CD4-positive, CD25-positive, alpha-beta regulatory T cell (primary cell): ENCODE measurements around the gene BUD31. TPM values are rescaled to one million over a fixed set of nuclear protein-coding genes. Genes with fewer than 3 reads are reported as not detected.
"Not testable (repeated sequence)": the region's sequence is repeated elsewhere in the genome, so short reads cannot be mapped to it uniquely, and the experiment has no call there.

Source experiments
- ATAC-seq, 2 donors: fragments of 150-1000 bp; cut with Tn5 transposase; one replicate each; pipeline ENCODE4 v1.10.0; 2021; ENCODE audit warnings: low read depth in 2 of 2, moderate number of reproducible peaks in 2 of 2, moderate library complexity in 1 of 2
- DNase-seq, 3 donors: peaks; one replicate each; pipeline versions ENCODE4 v3.0.0 to v3.0.0-alpha.2; 2012 to 2022; ENCODE audit warnings: mixed read lengths in 1 of 3
- H3K27ac ChIP-seq: one replicate; pipeline ENCODE4 v1.7.0; 2013; ENCODE audit warnings: mild to moderate bottlenecking, low read length; ENCODE audit not compliant: insufficient read depth, poor library complexity, severe bottlenecking
- H3K27me3 ChIP-seq: one replicate; pipeline ENCODE4 v1.7.0; 2013; ENCODE audit warnings: low read length; ENCODE audit not compliant: control insufficient read depth, insufficient read depth
- H3K36me3 ChIP-seq: one replicate; pipeline ENCODE4 v1.7.0; 2013; ENCODE audit warnings: mild to moderate bottlenecking, low read length, moderate library complexity; ENCODE audit not compliant: control insufficient read depth, insufficient read depth
- H3K4me1 ChIP-seq: 2 replicates; pipeline ENCODE4 v1.7.0; 2013; ENCODE audit warnings: mild to moderate bottlenecking, low read length; ENCODE audit not compliant: insufficient read depth, control insufficient read depth, poor library complexity, severe bottlenecking
- H3K4me3 ChIP-seq: one replicate; pipeline ENCODE4 v1.7.0; 2013; ENCODE audit warnings: low read depth, mild to moderate bottlenecking, low read length, moderate library complexity
- H3K9me3 ChIP-seq, 2 experiments: 1 replicate in 1 of 2; 2 replicates in 1 of 2; pipeline ENCODE4 v1.7.0; 2013; ENCODE audit warnings: low read length in 2 of 2, mild to moderate bottlenecking in 1 of 2, moderate library complexity in 1 of 2; ENCODE audit not compliant: control insufficient read depth in 2 of 2
- H3K27ac Mint-ChIP-seq, 3 donors: one replicate each; pipeline ENCODE4 v1.8.0; 2020 to 2022; ENCODE audit warnings: mild to moderate bottlenecking in 3 of 3, mixed read lengths in 3 of 3, moderate library complexity in 2 of 3
- H3K27me3 Mint-ChIP-seq: one replicate; pipeline ENCODE4 v1.8.0; 2022; ENCODE audit warnings: mild to moderate bottlenecking, mixed read lengths
- H3K36me3 Mint-ChIP-seq: one replicate; pipeline ENCODE4 v1.8.0; 2020; ENCODE audit warnings: mixed read lengths
- H3K4me1 Mint-ChIP-seq, 4 donors: one replicate each; pipeline ENCODE4 v1.8.0; 2020 to 2022; ENCODE audit warnings: mixed read lengths in 4 of 4, mild to moderate bottlenecking in 1 of 4
- H3K4me3 Mint-ChIP-seq, 4 donors: one replicate each; pipeline ENCODE4 v1.8.0; 2020 to 2022; ENCODE audit warnings: mild to moderate bottlenecking in 4 of 4, mixed read lengths in 4 of 4, moderate library complexity in 3 of 4
- H3K9me3 Mint-ChIP-seq, 7 donors: one replicate each; pipeline ENCODE4 v1.8.0; 2020 to 2022; ENCODE audit warnings: mixed read lengths in 7 of 7, mild to moderate bottlenecking in 3 of 7, moderate library complexity in 2 of 7
- polyA plus RNA-seq, 4 donors: library from polyadenylated mRNA; unstranded; fragments of 300-500 nt; fragmentation: Illumina TruSeq; gene quantifications; one replicate each; pipeline ENCODE4 v1.2.3, GENCODE V29; 2021
- total RNA-seq: library from RNA; stranded (reverse); gene quantifications from one replicate; pipeline ENCODE4 v1.2.3, GENCODE V29; 2022

The BUD31 gene
- total and polyA plus RNA-seq, 5 donors from 2014 or later: 130 to 251 (median 199) TPM

DNA sequence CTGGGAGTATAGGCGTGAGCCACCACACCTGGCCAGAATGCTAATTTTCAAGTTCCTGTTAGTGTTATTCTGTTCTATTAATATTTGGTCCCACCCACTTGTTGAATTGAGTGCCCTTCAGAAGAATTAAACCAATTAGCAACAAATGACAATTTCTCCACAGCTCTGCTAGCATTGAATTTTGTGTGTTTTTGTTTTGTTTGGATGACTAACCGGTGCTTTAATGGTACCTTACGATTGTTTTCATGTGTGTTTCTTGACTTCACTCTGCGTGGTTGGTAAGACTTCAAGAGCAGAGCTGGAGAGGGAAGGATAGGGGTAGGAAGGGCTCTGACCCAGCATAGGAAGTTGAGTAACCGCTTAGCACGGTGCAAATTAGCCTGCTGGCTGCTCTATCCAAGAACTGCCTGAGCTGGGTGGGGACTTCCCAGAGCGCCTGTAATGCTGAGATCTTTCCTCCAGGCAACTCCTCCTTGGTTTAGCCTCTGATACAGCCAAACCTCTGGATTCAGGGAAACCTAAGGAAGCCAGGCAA lies 29.7 kb upstream of the BUD31 start:
- no peak for ATAC-seq
- Mint-ChIP-seq H3K9me3 (no peaks in the 10 kb centered on the region), H3K27ac (peak overlapping the region; percentile 92 to 96 (median 94)), H3K4me3 (peak overlapping the region; percentile 81 to 92 (median 90)), H3K27me3 (peaks cover 4% of the 10 kb centered on the region), H3K4me1 (peaks cover 0 to 67% (median 40%) of the 10 kb centered on the region in 4 donors), H3K36me3 (peaks cover 12% of the 10 kb centered on the region)
- DNase-seq: peak; percentile 39 to 60 (median 59)
- Histone ChIP-seq H3K27me3 (no peaks in the 10 kb centered on the region), H3K4me3 (peak overlapping the region; percentile 43), H3K27ac (peak overlapping the region; percentile 99), H3K36me3 (peaks cover 12% of the 10 kb centered on the region), H3K4me1 (peaks cover 80% of the 10 kb centered on the region), H3K9me3 (no peaks in the 10 kb centered on the region)

DNA sequence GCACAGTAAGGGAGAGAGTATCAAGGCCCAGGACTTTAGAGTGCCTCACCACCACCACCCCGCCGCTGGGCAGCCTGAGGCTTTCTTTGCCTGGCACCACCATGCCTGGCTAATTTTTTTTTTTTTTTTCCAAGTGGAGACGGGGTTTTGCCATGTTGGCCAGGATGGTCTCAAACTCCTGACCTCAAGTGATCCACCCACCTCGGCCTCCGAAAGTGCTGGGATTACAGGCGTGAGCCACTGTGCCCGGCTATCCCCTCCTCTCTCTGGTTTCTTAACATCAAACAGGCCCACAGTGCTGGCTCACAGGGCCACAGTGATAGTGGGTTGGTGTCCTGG lies 29.1 kb upstream of the BUD31 start:
- H3K9me3 ChIP-seq, H3K27me3 ChIP-seq, ATAC-seq, DNase-seq, H3K9me3 Mint-ChIP-seq, H3K27me3 Mint-ChIP-seq: not testable (repeated sequence)
- Histone ChIP-seq H3K4me3 (peak overlapping the region; percentile 60), H3K36me3 (peaks cover 12% of the 10 kb centered on the region), H3K4me1 (peaks cover 83% of the 10 kb centered on the region), H3K27ac (peak overlapping the region; percentile 99)
- Mint-ChIP-seq H3K4me3 (peak overlapping the region; percentile 81 to 96 (median 90)), H3K4me1 (peaks cover 0 to 73% (median 41%) of the 10 kb centered on the region in 4 donors), H3K27ac (peak overlapping the region; percentile 94 to 96 (median 96)), H3K36me3 (peaks cover 12% of the 10 kb centered on the region)

DNA sequence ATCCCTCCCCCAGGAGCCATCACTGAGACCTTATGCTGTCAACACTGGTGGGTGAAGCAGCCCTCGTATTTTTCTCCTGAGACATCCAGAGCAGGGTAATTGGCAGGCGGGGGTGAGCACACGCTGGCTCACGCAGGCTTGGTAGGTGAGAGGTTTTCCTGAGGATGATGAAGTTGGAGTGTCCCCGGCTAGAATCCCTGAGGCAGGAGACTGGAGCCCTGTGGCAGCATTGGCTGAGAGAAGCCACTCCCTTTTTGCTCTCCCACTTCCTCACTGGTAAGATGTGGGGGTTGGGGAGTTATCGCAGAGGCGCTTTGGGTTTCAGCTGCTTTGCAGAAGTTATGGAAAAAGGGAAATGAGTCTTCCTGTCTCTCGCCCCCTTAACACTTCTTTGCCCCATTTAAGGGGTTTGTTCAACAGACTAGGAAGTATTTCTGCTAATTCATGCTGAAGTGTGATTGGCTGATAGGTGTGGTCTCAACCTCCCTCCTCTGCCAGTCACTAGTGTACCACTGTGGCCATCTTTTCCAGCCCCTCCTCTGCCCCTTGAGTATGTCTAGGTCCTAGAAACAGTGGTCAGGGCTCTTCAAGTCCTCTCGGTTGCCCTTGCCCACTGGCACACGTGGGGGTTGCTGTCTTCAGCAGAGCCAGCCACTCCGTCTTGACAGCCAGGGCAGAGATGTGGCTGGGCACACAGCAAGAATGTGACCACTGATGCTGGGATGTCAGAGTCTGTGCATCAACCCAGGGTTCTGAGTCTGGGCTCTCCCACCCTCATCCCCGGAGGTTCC lies 28.5 kb upstream of the BUD31 start:
- peaks cover 0 to 73% (median 41%) of the 10 kb centered on the region in 4 donors for H3K4me1 Mint-ChIP-seq
- Histone ChIP-seq H3K27me3 (no peaks in the 10 kb centered on the region), H3K4me1 (peaks cover 84% of the 10 kb centered on the region), H3K9me3 (no peaks in the 10 kb centered on the region), H3K4me3 (peak overlapping the region; percentile 60), H3K27ac (peak overlapping the region; percentile 99), H3K36me3 (peaks cover 12% of the 10 kb centered on the region)
- H3K4me3 Mint-ChIP-seq: peak overlapping the region; percentile 81 to 96 (median 90)
- H3K27ac Mint-ChIP-seq: peak overlapping the region; percentile 94 to 96 (median 96)
- peak; percentile 21 to 60 (median 23) for DNase-seq
- H3K36me3 Mint-ChIP-seq: peaks cover 12% of the 10 kb centered on the region
- no peak for ATAC-seq
- peaks cover 4% of the 10 kb centered on the region for H3K27me3 Mint-ChIP-seq
- no peaks in the 10 kb centered on the region for H3K9me3 Mint-ChIP-seq

DNA sequence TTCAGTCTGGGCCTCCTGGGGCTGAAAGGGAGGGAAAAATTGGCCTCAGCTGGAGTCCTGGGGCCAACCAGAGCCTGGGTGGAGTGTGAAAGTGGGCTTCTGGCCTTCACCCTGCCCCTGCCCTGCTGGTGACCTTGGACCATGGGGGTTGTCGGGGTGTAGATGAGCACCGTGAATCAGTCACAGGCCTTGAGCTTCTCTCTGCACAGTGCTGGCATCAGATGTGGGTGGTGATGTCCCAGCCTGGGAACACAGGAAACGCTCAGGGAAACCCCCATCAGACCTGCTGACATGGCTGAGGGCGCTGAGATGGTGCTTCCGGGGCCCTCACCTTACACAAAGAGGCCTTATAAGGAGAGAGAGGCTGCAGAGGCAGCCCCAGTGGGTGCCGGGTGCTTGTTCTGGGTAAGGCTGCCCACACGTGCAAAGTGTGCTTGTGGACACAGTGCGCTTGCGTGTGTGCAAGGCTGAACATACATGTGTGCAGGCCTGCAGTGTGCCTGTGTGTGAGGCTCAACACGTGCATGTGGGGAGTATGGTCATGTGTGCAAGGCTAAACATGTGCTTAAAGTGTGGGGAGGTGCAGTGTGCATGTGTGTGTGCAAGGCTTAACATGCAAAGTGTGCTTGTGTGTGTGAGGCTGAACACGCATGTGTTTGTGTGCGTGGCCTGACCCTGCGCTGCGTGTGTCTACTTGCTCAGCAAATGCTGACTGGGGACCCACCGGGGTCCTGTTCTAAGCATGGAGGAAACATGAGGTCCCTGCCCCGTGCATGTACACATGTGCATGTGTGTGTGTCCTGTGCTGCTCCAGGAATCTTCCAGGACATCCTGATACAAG lies 27.7 kb upstream of the BUD31 start:
- DNase-seq (peak; percentile 90 to 97 (median 92)), ATAC-seq (peak; percentile 95 to 96)
- H3K36me3 ChIP-seq: peaks cover 16% of the 10 kb centered on the region
- peaks cover 12% of the 10 kb centered on the region for H3K36me3 Mint-ChIP-seq
- H3K27ac ChIP-seq: peak overlapping the region; percentile 99
- H3K27ac Mint-ChIP-seq: peak overlapping the region; percentile 94 to 96 (median 96)
- peaks cover 82% of the 10 kb centered on the region for H3K4me1 ChIP-seq
- H3K4me3 ChIP-seq: peak overlapping the region; percentile 60
- H3K4me1 Mint-ChIP-seq: peaks cover 0 to 71% (median 40%) of the 10 kb centered on the region in 4 donors
- no peaks in the 10 kb centered on the region for H3K9me3 Mint-ChIP-seq
- peaks cover 4% of the 10 kb centered on the region for H3K27me3 Mint-ChIP-seq
- H3K27me3 ChIP-seq: no peaks in the 10 kb centered on the region
- H3K4me3 Mint-ChIP-seq: peak overlapping the region; percentile 81 to 96 (median 90)
- no peaks in the 10 kb centered on the region for H3K9me3 ChIP-seq

DNA sequence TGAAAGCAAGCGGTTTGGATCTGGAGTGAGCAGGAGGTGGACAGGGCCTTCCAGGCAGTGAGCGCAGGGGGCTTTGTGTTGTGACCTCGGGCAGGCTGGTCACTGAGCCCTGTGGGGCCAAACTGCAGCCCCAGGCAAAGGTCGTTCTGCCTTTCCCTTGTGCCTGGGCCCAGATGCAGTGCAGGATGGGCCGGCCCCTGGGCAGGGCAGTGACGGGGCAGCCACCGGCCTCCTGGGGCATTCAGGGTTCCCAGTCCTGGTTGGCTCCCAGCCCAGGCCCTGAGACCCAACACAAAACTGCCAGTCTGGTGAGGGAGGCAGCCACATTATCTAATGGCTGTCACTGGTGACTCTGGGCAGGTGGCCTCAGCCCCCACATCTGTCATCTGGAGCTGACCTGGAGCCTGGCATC lies 27.1 kb upstream of the BUD31 start:
- Histone ChIP-seq H3K4me3 (peak overlapping the region; percentile 60), H3K9me3 (no peaks in the 10 kb centered on the region), H3K4me1 (peaks cover 75% of the 10 kb centered on the region), H3K27me3 (no peaks in the 10 kb centered on the region), H3K27ac (peak overlapping the region; percentile 99), H3K36me3 (peaks cover 21% of the 10 kb centered on the region)
- ATAC-seq (no peak), DNase-seq (no peak)
- no peaks in the 10 kb centered on the region for H3K9me3 Mint-ChIP-seq
- peaks cover 13% of the 10 kb centered on the region for H3K36me3 Mint-ChIP-seq
- peak overlapping the region in 3 of 4 donors; percentile 89 to 96 (median 90) for H3K4me3 Mint-ChIP-seq
- peak overlapping the region in 2 of 3 donors; percentile 94 to 96 for H3K27ac Mint-ChIP-seq
- peaks cover 4% of the 10 kb centered on the region for H3K27me3 Mint-ChIP-seq
- peaks cover 0 to 69% (median 35%) of the 10 kb centered on the region in 4 donors for H3K4me1 Mint-ChIP-seq

DNA sequence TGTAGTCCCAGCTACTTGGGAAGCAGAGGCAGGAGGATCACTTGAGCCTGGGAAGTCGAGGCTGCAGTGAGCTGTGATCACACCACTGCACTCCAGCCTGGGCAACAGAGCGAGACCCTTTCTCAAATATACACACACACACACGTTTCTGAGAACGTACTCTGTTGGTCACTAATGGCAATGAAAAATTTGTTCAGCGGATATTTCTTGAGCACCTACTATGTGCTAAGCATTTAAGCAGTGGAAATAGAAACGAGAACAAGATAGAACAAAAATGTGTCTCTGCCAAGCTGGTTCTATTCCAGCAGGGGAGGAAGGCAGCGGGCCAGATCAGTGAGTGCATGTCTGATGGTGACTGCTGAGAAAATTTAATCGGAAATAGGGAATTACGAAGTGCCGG lies 25.6 kb upstream of the BUD31 start:
- H3K27ac Mint-ChIP-seq: peak overlapping the region; percentile 60 to 81 (median 73)
- H3K27me3 Mint-ChIP-seq: no peaks in the 10 kb centered on the region
- Histone ChIP-seq H3K4me1 (peaks cover 60% of the 10 kb centered on the region), H3K27ac (peak overlapping the region; percentile 99), H3K9me3 (no peaks in the 10 kb centered on the region), H3K27me3 (no peaks in the 10 kb centered on the region), H3K4me3 (no peak overlapping the region), H3K36me3 (peaks cover 30% of the 10 kb centered on the region)
- ATAC-seq: no peak
- H3K9me3 Mint-ChIP-seq: no peaks in the 10 kb centered on the region
- no peak overlapping the region for H3K4me3 Mint-ChIP-seq
- H3K36me3 Mint-ChIP-seq: peaks cover 18% of the 10 kb centered on the region
- DNase-seq: no peak
- H3K4me1 Mint-ChIP-seq: peaks cover 0 to 61% (median 27%) of the 10 kb centered on the region in 4 donors

DNA sequence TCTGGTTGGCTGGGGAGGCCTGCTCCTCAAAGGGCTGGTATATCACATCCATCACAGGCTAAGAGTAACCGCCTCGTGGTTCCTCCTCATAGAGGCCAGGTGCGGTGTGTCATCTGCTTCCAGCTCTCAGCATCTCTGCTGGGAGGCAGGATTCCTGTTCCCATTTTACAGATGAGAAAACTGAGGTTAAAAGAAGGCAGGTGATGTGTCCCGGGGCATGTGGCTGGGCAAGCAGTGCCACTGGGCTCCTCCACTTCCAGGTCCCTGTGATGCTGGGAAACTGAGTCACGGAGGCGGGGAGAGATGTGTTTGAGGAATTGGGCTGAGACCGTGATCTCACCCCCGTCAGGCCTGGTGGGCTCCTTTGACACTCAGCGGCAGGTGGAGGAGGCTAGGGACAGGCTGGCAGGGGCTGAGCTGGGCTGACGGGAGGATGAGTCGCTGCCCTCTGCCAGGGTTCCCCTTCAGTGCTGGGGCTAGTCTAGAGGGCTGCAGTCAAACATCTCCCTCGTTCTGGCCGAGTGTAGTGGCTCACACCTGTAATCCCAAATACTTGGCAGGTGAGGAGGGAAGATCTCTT lies 24.9 kb upstream of the BUD31 start:
- H3K9me3 Mint-ChIP-seq: no peaks in the 10 kb centered on the region
- ATAC-seq: no peak
- Histone ChIP-seq H3K27ac (peak overlapping the region; percentile 99), H3K4me1 (peaks cover 54% of the 10 kb centered on the region), H3K27me3 (no peaks in the 10 kb centered on the region), H3K4me3 (no peak overlapping the region), H3K36me3 (peaks cover 33% of the 10 kb centered on the region), H3K9me3 (no peaks in the 10 kb centered on the region)
- peak overlapping the region; percentile 60 to 73 (median 65) for H3K27ac Mint-ChIP-seq
- H3K27me3 Mint-ChIP-seq: no peaks in the 10 kb centered on the region
- peak overlapping the region in 1 of 4 donors; percentile 13 for H3K4me3 Mint-ChIP-seq
- peaks cover 0 to 57% (median 25%) of the 10 kb centered on the region in 4 donors for H3K4me1 Mint-ChIP-seq
- DNase-seq: no peak
- peaks cover 18% of the 10 kb centered on the region for H3K36me3 Mint-ChIP-seq
